K562 (cell line): ENCODE results near the gene PADI1. TPM values are rescaled to one million over a fixed set of nuclear protein-coding genes. Genes with fewer than 3 reads are reported as not detected.
A peak's percentile ranks its signal among the peaks of the same experiment; 100 is the strongest.

Experiments
- ATAC-seq: fragments of 200-7000 bp; cut with Tn5 transposase; 3 replicates; pipeline ENCODE4 v1.9.1; 2020; ENCODE audit warnings: moderate library complexity
- BruUV-seq: library from RNA; stranded (reverse); fragments of 400-500 nt; replicated peaks from 2 replicates; lab custom pipeline; 2021; lab: Mats Ljungman, UMichigan
- CTCF ChIA-PET: fragments of 300-600 bp; formaldehyde crosslinking; extraction: SDS; loops from one replicate; lab custom pipeline; 2021; ENCODE audit warnings: low intra/inter-chr PET ratio; lab: Yijun Ruan, JAX
- POLR2A ChIA-PET: fragments of 300-600, 350-650 bp; sonication (Branson Sonifier 250); formaldehyde crosslinking; extraction: SDS; loops from one replicate; lab custom pipeline; 2021; ENCODE audit warnings: antibody characterized with exemption, inconsistent platforms; lab: Yijun Ruan, JAX
- DNase-seq, 4 experiments: peaks; one replicate each; pipeline versions ENCODE4 v3.0.0 to v3.0.0-alpha.2; 2011 to 2018; ENCODE audit warnings: low spot score in 3 of 4, mixed read lengths in 3 of 4; ENCODE audit errors: extremely low read depth in 1 of 4
- FAIRE-seq: peaks from 2 replicates; lab custom pipeline; 2011; peaks lifted over from hg19 to GRCh38; lab: Jason Lieb, UNC
- H2AFZ ChIP-seq: 2 replicates; pipeline ENCODE4 v1.6.0; 2011; ENCODE audit warnings: low read depth, low read length, control low read depth, inconsistent platforms
- H3K27ac ChIP-seq: fragments of 200-600 bp; 3 replicates; pipeline ENCODE4 v1.8.0; 2011; ENCODE audit warnings: low read depth, mild to moderate bottlenecking, control low read depth, inconsistent platforms, low read length, moderate library complexity, mixed read lengths; ENCODE audit errors: extremely low read depth
- H3K27me3 ChIP-seq, 2 experiments: fragments of 300-600 bp in 1 of 2; 2 replicates in 1 of 2; 3 replicates in 1 of 2; pipeline versions ENCODE4 v1.6.0 to v1.8.0; 2011; ENCODE audit warnings: inconsistent platforms in 2 of 2, low read length in 2 of 2, mild to moderate bottlenecking in 1 of 2, mixed read lengths in 1 of 2, moderate library complexity in 1 of 2; ENCODE audit not compliant: control insufficient read depth in 2 of 2, insufficient read depth in 2 of 2
- H3K36me3 ChIP-seq: fragments of 300-600 bp; 3 replicates; pipeline ENCODE4 v1.8.0; 2011; ENCODE audit warnings: mild to moderate bottlenecking, low read length, inconsistent platforms; ENCODE audit not compliant: control insufficient read depth, insufficient read depth
- H3K4me1 ChIP-seq, 2 experiments: fragments of 200-600 bp in 1 of 2; replicated peaks in 1 of 2; 2 replicates in 1 of 2; 3 replicates in 1 of 2; pipeline versions ENCODE4 v1.5.1 to v1.8.0; 2011; ENCODE audit warnings: inconsistent platforms in 2 of 2, low read length in 2 of 2, mild to moderate bottlenecking in 1 of 2, mixed read lengths in 1 of 2, moderate library complexity in 1 of 2; ENCODE audit not compliant: control insufficient read depth in 2 of 2, insufficient read depth in 2 of 2
- H3K4me2 ChIP-seq: 2 replicates; pipeline ENCODE4 v1.6.1; 2011; ENCODE audit warnings: low read length, control low read depth, inconsistent platforms, mixed read lengths; ENCODE audit not compliant: insufficient read depth
- H3K4me3 ChIP-seq: fragments of 200-600 bp; sonication (generic), shearing (Covaris generic); 2 replicates; pipeline ENCODE4 v1.5.1; 2016; ENCODE audit warnings: control low read depth, inconsistent platforms
- H3K79me2 ChIP-seq: fragments of 200-600 bp; 3 replicates; pipeline ENCODE4 v1.8.0; 2011; ENCODE audit warnings: low read length, inconsistent platforms; ENCODE audit not compliant: control insufficient read depth, insufficient read depth
- H3K9ac ChIP-seq, 2 experiments: 2 replicates each; pipeline versions ENCODE4 v1.6.0 to v1.6.1; 2011; ENCODE audit warnings: low read depth in 2 of 2, low read length in 2 of 2, control low read depth in 1 of 2, inconsistent platforms in 1 of 2, mild to moderate bottlenecking in 1 of 2, mixed read lengths in 1 of 2; ENCODE audit not compliant: insufficient read depth in 1 of 2
- H3K9me1 ChIP-seq: one replicate; pipeline ENCODE4 v1.6.0; 2011; ENCODE audit warnings: inconsistent platforms, mild to moderate bottlenecking, low read length, moderate library complexity; ENCODE audit not compliant: control insufficient read depth, insufficient read depth
- H3K9me3 ChIP-seq: replicated peaks from 2 replicates; pipeline ENCODE4 v1.5.1; 2011; ENCODE audit warnings: low read depth, low read length, inconsistent platforms; ENCODE audit not compliant: control insufficient read depth, insufficient read depth
- H4K20me1 ChIP-seq: replicated peaks from 2 replicates; pipeline ENCODE4 v1.6.1; 2011; ENCODE audit warnings: low read length, inconsistent platforms, mixed read lengths; ENCODE audit not compliant: control insufficient read depth, insufficient read depth
- ZNF436 ChIP-seq: fragments of 250-450, 450-650 bp; sonication (Bioruptor Pico); formaldehyde crosslinking; IDR thresholded peaks from 2 replicates; pipeline ENCODE4 v1.7.0; 2020; ENCODE audit warnings: mild to moderate bottlenecking
- WGBS: fragments of 100-300 bp; shearing (Covaris generic); methylation state at CpG from one replicate; pipeline ENCODE4 v1.1.6; 2016; ENCODE audit warnings: low coverage, mixed read lengths; ENCODE audit not compliant: insufficient coverage; ENCODE audit errors: missing lambda C conversion rate; 5-methylcytosine and 5-hydroxymethylcytosine counted together
- in situ Hi-C: fragments of 300-500 bp; cut with MboI; formaldehyde crosslinking; loops from 4 replicates; pipeline ENCODE4 v1.15.0; 2018; ENCODE audit warnings: inconsistent platforms, mixed read lengths
- intact Hi-C: fragments of 100-400 bp; cut with micrococcal nuclease; formaldehyde crosslinking; loops from 2 replicates; pipeline ENCODE4 v1.14.2; 2022
- polyA plus RNA-seq, 8 experiments: library from polyadenylated mRNA; depleted of rRNA in 4 of 8; stranded (reverse) in 5 of 8; unstranded in 3 of 8; fragments of >200 nt; fragmentation: Nextera tagmentation in 2 of 8; fragmentation: Illumina TruSeq in 1 of 8; extraction: Ambion mirVana in 2 of 8; extraction: Trizol in 1 of 8; gene quantifications; 2 replicates each; pipeline versions ENCODE4 v1.2.1 to v1.2.3, GENCODE V29; 2011 to 2014; ENCODE audit warnings: inconsistent platforms in 1 of 8, missing spikeins in 1 of 8
- total RNA-seq, 7 experiments: library from RNA; depleted of rRNA in 6 of 7; stranded (reverse); fragments of >200 nt in 6 of 7; fragmentation: Illumina TruSeq in 2 of 7; extraction: Trizol in 2 of 7; gene quantifications; 2 replicates each; pipeline versions ENCODE4 v1.2.1 to v1.2.3, GENCODE V29; 2011 to 2021; ENCODE audit warnings: low replicate concordance in 1 of 7
- TF ChIP-seq, protein P1 (sequence below), 2 experiments: fragments of 450-650 bp; IDR thresholded peaks; 2 replicates each; pipeline ENCODE4 v1.6.1; 2016
- TF ChIP-seq, protein P2 (sequence below): IDR thresholded peaks from 2 replicates; pipeline ENCODE4 v1.6.1; 2016; ENCODE audit warnings: missing genetic modification characterization, missing compliant biosample characterization

The PADI1 gene
- total and polyA plus RNA-seq, 9 of the 15 experiments (the other 6 are each of a cell fraction or from before 2014, with no cell fraction given): not detected

DNA sequence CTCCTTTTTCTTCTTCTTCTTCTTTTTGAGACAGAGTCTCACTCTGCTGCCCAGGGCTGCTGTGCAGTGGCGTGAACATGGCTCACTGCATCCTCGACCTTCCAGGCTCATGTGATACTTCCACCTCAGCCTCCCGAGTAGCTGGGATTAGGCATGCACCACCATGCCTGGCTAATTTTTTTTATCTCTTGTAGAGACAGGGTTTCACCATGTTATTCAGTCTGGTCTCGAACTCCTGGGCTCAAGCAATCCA is 13.0 kb upstream of the PADI1 start:
- Histone ChIP-seq H3K4me1 (peaks cover 4 to 8% of the 10 kb centered on the region in 2 experiments; a peak in 3 of 5 replicates), H3K27ac (no peak overlapping the region; the same call in 2 of the 3 replicates), H3K27me3 (peaks cover 2 to 40% of the 10 kb centered on the region in 2 experiments; a peak in 3 of 5 replicates), H4K20me1 (no peaks in the 10 kb centered on the region), H3K9ac (no peak overlapping the region), H2AFZ (peak overlapping the region; percentile 73; the same call in 1 of the 2 replicates), H3K9me1 (no peaks in the 10 kb centered on the region), H3K4me3 (no peak overlapping the region), H3K4me2 (peak overlapping the region; percentile 60; the same call in 1 of the 2 replicates), H3K9me3 (no peaks in the 10 kb centered on the region), H3K79me2 (no peaks in the 10 kb centered on the region), H3K36me3 (no peaks in the 10 kb centered on the region)
- no TSS peak for BruUV-seq
- 6% methylated on average over 4 of the region's 4 CpGs for WGBS
- ATAC-seq (no peak), DNase-seq (no peak)
- ChIA-PET POLR2A (interaction anchor here (0.6 to 1.0 kb wide), 2 partner anchors 12 to 70 kb away, joined by 3 to 4 read pairs; partner anchors contain the start of gene PADI1), CTCF (no interaction called here)
- in situ Hi-C loops (no loop called here), intact Hi-C loops (no loop called here)
- TF ChIP-seq, protein P1, sequence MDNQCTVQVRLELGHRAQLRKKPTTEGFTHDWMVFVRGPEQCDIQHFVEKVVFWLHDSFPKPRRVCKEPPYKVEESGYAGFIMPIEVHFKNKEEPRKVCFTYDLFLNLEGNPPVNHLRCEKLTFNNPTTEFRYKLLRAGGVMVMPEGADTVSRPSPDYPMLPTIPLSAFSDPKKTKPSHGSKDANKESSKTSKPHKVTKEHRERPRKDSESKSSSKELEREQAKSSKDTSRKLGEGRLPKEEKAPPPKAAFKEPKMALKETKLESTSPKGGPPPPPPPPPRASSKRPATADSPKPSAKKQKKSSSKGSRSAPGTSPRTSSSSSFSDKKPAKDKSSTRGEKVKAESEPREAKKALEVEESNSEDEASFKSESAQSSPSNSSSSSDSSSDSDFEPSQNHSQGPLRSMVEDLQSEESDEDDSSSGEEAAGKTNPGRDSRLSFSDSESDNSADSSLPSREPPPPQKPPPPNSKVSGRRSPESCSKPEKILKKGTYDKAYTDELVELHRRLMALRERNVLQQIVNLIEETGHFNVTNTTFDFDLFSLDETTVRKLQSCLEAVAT (IDR thresholded peaks at IDR 0.05): no peak
- TF ChIP-seq ZNF436 (CRISPR knock-in tag): no peak
- TF ChIP-seq, protein P2, sequence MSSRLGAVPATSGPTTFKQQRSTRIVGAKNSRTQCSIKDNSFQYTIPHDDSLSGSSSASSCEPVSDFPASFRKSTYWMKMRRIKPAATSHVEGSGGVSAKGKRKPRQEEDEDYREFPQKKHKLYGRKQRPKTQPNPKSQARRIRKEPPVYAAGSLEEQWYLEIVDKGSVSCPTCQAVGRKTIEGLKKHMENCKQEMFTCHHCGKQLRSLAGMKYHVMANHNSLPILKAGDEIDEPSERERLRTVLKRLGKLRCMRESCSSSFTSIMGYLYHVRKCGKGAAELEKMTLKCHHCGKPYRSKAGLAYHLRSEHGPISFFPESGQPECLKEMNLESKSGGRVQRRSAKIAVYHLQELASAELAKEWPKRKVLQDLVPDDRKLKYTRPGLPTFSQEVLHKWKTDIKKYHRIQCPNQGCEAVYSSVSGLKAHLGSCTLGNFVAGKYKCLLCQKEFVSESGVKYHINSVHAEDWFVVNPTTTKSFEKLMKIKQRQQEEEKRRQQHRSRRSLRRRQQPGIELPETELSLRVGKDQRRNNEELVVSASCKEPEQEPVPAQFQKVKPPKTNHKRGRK (tag): peak; percentile 95
- TF ChIP-seq, all 486 proteins: peak for 1
- FAIRE-seq: peak; percentile 23
